ENCODE data around the gene ADGRA1. TPM values are rescaled to one million over a fixed set of nuclear protein-coding genes. Genes with fewer than 3 reads are reported as not detected.

Gene ADGRA1
- total and polyA plus RNA-seq, 2 of the 13 experiments (the other 11 are each of a cell fraction or from before 2014, with no cell fraction given), result not detected

DNA sequence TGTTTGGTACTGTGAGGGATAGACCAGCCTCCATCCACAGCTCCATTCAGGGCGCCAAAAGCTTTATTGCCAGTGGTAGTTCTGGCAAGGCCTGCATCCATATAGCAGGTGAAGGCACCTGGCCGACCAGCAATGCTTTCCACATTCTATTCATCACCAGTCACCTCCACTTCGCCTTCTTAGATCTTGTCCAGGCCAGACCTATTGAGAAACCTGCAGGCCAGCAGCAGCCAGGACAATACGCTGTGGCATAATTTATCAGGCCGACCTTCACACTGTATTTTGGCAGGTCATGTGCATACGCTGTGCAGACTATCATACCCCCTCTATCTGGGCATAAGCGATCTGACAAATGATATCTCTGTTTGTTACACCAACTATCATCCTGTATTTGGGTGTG, 57.0 kb downstream of the ADGRA1 start:
- BruUV-seq (replicated peaks), result no TSS peak
- in situ Hi-C loops (cut with HindIII; ENCODE audit: extremely low pct_ligation_motif_present, low pct_unique_long_range_greater_than_20kb), result no loop called here
- Histone ChIP-seq H3K27ac (ENCODE audit: extremely low read length, insufficient read depth, low read length) (no peak overlapping the region), H2AFZ (ENCODE audit: low read length) (no peak overlapping the region), H3K36me3 (replicated peaks in 1 of 2; ENCODE audit: control insufficient read depth in 1 of 2, insufficient read depth in 2 of 2, low read length in 2 of 2) (no peaks in the 10 kb centered on the region), H3K79me2 (ENCODE audit: insufficient read depth, low read length) (no peaks in the 10 kb centered on the region), H3K27me3 (ENCODE audit: control insufficient read depth in 1 of 2, insufficient read depth in 2 of 2, low read length in 2 of 2) (peaks cover 4 to 44% of the 10 kb centered on the region in 2 experiments), H3K4me2 (ENCODE audit: low read depth, low read length) (no peak overlapping the region), H4K20me1 (ENCODE audit: insufficient read depth, low read length) (peaks cover 5% of the 10 kb centered on the region; the same call in 1 of the 2 replicates), H3K4me1 (ENCODE audit: insufficient read depth, low read length) (no peaks in the 10 kb centered on the region), H3K4me3 (replicated peaks in 1 of 3; ENCODE audit: insufficient read depth in 1 of 3, low read depth in 2 of 3, low read length in 3 of 3) (no peak overlapping the region), H3K9me3 (ENCODE audit: low read length) (no peaks in the 10 kb centered on the region), H3K9ac (ENCODE audit: insufficient read depth, low read depth, low read length) (no peak overlapping the region)
- no peak for DNase-seq (ENCODE audit: low spot score)
- ChIA-PET CTCF (ENCODE audit: low intra/inter-chr PET ratio, low total read pairs) (no interaction called here), POLR2A (no interaction called here)
- no peak for ATAC-seq
- no peak for TF ChIP-seq TOPORS (CRISPR knock-in tag; IDR thresholded peaks at IDR 0.05)
- TF ChIP-seq, protein P1, sequence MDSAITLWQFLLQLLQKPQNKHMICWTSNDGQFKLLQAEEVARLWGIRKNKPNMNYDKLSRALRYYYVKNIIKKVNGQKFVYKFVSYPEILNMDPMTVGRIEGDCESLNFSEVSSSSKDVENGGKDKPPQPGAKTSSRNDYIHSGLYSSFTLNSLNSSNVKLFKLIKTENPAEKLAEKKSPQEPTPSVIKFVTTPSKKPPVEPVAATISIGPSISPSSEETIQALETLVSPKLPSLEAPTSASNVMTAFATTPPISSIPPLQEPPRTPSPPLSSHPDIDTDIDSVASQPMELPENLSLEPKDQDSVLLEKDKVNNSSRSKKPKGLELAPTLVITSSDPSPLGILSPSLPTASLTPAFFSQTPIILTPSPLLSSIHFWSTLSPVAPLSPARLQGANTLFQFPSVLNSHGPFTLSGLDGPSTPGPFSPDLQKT (CRISPR knock-in tag; IDR thresholded peaks at IDR 0.05; ENCODE audit: borderline replicate concordance), result no peak
- no peak for TF ChIP-seq ZSCAN20 (CRISPR knock-in tag; IDR thresholded peaks at IDR 0.05; ENCODE audit: borderline replicate concordance)
- TF ChIP-seq, protein P2, sequence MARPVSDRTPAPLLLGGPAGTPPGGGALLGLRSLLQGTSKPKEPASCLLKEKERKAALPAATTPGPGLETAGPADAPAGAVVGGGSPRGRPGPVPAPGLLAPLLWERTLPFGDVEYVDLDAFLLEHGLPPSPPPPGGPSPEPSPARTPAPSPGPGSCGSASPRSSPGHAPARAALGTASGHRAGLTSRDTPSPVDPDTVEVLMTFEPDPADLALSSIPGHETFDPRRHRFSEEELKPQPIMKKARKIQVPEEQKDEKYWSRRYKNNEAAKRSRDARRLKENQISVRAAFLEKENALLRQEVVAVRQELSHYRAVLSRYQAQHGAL (CRISPR knock-in tag; IDR thresholded peaks at IDR 0.05; ENCODE audit: not compliant biosample characterization), result no peak
- TF ChIP-seq ZNF292 (CRISPR knock-in tag; IDR thresholded peaks at IDR 0.05; ENCODE audit: borderline replicate concordance, low read depth), result no peak
- no peak for TF ChIP-seq FOXC1 (CRISPR knock-in tag; IDR thresholded peaks at IDR 0.05; ENCODE audit: borderline replicate concordance)
- no peak for TF ChIP-seq ZBTB3 (CRISPR knock-in tag; IDR thresholded peaks at IDR 0.05; ENCODE audit: borderline replicate concordance, low read depth)
- TF ChIP-seq SRSF1 (optimal IDR thresholded peaks at IDR 0.05; ENCODE audit: low read depth, low read length), result no peak
- no peak for TF ChIP-seq ZNF329 (CRISPR knock-in tag; IDR thresholded peaks at IDR 0.05; ENCODE audit: low read depth)
- TF ChIP-seq ZNF562 (CRISPR knock-in tag; IDR thresholded peaks at IDR 0.05; ENCODE audit: borderline replicate concordance), result no peak
- TF ChIP-seq, protein P3, sequence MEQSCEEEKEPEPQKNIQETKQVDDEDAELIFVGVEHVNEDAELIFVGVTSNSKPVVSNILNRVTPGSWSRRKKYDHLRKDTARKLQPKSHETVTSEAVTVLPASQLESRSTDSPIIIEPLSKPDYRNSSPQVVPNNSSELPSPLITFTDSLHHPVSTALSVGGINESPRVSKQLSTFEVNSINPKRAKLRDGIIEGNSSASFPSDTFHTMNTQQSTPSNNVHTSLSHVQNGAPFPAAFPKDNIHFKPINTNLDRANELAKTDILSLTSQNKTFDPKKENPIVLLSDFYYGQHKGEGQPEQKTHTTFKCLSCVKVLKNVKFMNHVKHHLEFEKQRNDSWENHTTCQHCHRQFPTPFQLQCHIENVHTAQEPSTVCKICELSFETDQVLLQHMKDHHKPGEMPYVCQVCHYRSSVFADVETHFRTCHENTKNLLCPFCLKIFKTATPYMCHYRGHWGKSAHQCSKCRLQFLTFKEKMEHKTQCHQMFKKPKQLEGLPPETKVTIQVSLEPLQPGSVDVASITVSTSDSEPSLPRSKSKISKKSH (CRISPR knock-in tag; IDR thresholded peaks at IDR 0.05; ENCODE audit: borderline replicate concordance), result no peak
- no peak for TF ChIP-seq ARNT (IDR thresholded peaks at IDR 0.05)
- TF ChIP-seq ATRX (CRISPR knock-in tag; IDR thresholded peaks at IDR 0.05; ENCODE audit: borderline replicate concordance), result no peak
- no peak for TF ChIP-seq ZNF841 (CRISPR knock-in tag; IDR thresholded peaks at IDR 0.05; ENCODE audit: borderline replicate concordance)
- TF ChIP-seq HCFC1 (IDR thresholded peaks at IDR 0.05; ENCODE audit: low read depth, low read length), result no peak
- no peak for TF ChIP-seq SNAI1 (CRISPR knock-in tag; IDR thresholded peaks at IDR 0.05; ENCODE audit: borderline replicate concordance)
- TF ChIP-seq ZNF549 (CRISPR knock-in tag; IDR thresholded peaks at IDR 0.05), result no peak
- intact Hi-C loops (cut with micrococcal nuclease; ENCODE audit: unreplicated experiment), result no loop called here
- WGBS (ENCODE audit: low lambda C conversion rate), result 36% methylated on average over 7 of the region's 7 CpGs
- FAIRE-seq, result no peak

Data from HepG2 (cell line).